Stomach smooth muscle (tissue), 2 donors: ENCODE data around the gene JPH3.

ENCODE experiments used
- H3K27ac ChIP-seq: one replicate; pipeline ENCODE4 v1.7.0; 2013; ENCODE audit warnings: mild to moderate bottlenecking, low read length, inconsistent platforms
- H3K27me3 ChIP-seq, 2 donors: one replicate each; pipeline ENCODE4 v1.7.0; 2013; ENCODE audit warnings: low read length in 2 of 2; ENCODE audit not compliant: insufficient read depth in 2 of 2, control insufficient read depth in 1 of 2
- H3K36me3 ChIP-seq, 2 donors: one replicate each; pipeline ENCODE4 v1.7.0; 2013; ENCODE audit warnings: low read length in 2 of 2; ENCODE audit not compliant: control insufficient read depth in 2 of 2, insufficient read depth in 2 of 2
- H3K4me1 ChIP-seq: one replicate; pipeline ENCODE4 v1.7.0; 2013; ENCODE audit warnings: low read length; ENCODE audit not compliant: control insufficient read depth, insufficient read depth
- H3K4me3 ChIP-seq, 2 donors: one replicate each; pipeline ENCODE4 v1.7.0; 2013; ENCODE audit warnings: low read length in 2 of 2
- H3K9ac ChIP-seq, 2 donors: one replicate each; pipeline ENCODE4 v1.7.0; 2013; ENCODE audit warnings: low read length in 2 of 2, mild to moderate bottlenecking in 1 of 2
- H3K9me3 ChIP-seq, 2 donors: one replicate each; pipeline ENCODE4 v1.7.0; 2013; ENCODE audit warnings: low read length in 2 of 2; ENCODE audit not compliant: control insufficient read depth in 2 of 2
- donor health status: healthy.
- donor health status: Pancreatic carcinoma.

The JPH3 gene

GRCh38 chr16:87562201-87562600 lies 40.1 kb upstream of the JPH3 start:
- Histone ChIP-seq H3K4me1 (no peaks in the 10 kb centered on the region), H3K9ac (no peak overlapping the region), H3K27ac (no peak overlapping the region), H3K4me3 (no peak overlapping the region), H3K36me3 (no peaks in the 10 kb centered on the region), H3K9me3 (no peaks in the 10 kb centered on the region), H3K27me3 (peaks cover 0 to 3% of the 10 kb centered on the region in 2 donors)

- Histone ChIP-seq H3K27ac (no peak overlapping the region), H3K9me3 (no peaks in the 10 kb centered on the region), H3K36me3 (no peaks in the 10 kb centered on the region), H3K27me3 (peaks cover 0 to 3% of the 10 kb centered on the region in 2 donors), H3K4me1 (no peaks in the 10 kb centered on the region), H3K9ac (no peak overlapping the region), H3K4me3 (no peak overlapping the region)
These were observed 39.3 kb upstream of the JPH3 start for GRCh38 chr16:87563022-87563421.

GRCh38 chr16:87563714-87564523 lies 38.4 kb upstream of the JPH3 start:
- Histone ChIP-seq H3K9ac (no peak overlapping the region), H3K4me1 (no peaks in the 10 kb centered on the region), H3K27ac (no peak overlapping the region), H3K27me3 (peaks cover 0 to 3% of the 10 kb centered on the region in 2 donors), H3K36me3 (no peaks in the 10 kb centered on the region), H3K4me3 (no peak overlapping the region), H3K9me3 (no peaks in the 10 kb centered on the region)

GRCh38 chr16:87564524-87564778 lies 37.9 kb upstream of the JPH3 start:
- H3K36me3 ChIP-seq, result no peaks in the 10 kb centered on the region
- peaks cover 0 to 3% of the 10 kb centered on the region in 2 donors for H3K27me3 ChIP-seq
- no peak overlapping the region for H3K4me3 ChIP-seq
- no peaks in the 10 kb centered on the region for H3K9me3 ChIP-seq
- H3K4me1 ChIP-seq, result no peaks in the 10 kb centered on the region
- no peak overlapping the region for H3K9ac ChIP-seq
- no peak overlapping the region for H3K27ac ChIP-seq

- no peak overlapping the region for H3K9ac ChIP-seq
- no peak overlapping the region for H3K4me3 ChIP-seq
- H3K27ac ChIP-seq, result no peak overlapping the region
- no peaks in the 10 kb centered on the region for H3K9me3 ChIP-seq
- H3K27me3 ChIP-seq, result no peaks in the 10 kb centered on the region
- peaks cover 19% of the 10 kb centered on the region for H3K4me1 ChIP-seq
- no peaks in the 10 kb centered on the region for H3K36me3 ChIP-seq
These were observed 32.4 kb upstream of the JPH3 start for GRCh38 chr16:87569601-87570571.

- Histone ChIP-seq H3K4me3 (no peak overlapping the region), H3K9me3 (no peaks in the 10 kb centered on the region), H3K9ac (no peak overlapping the region), H3K27ac (peak overlapping the region; percentile 46), H3K36me3 (no peaks in the 10 kb centered on the region), H3K4me1 (peaks cover 19% of the 10 kb centered on the region), H3K27me3 (no peaks in the 10 kb centered on the region)
These were observed 31.8 kb upstream of the JPH3 start for GRCh38 chr16:87570572-87570937.

- Histone ChIP-seq H3K27ac (peak overlapping the region; percentile 46), H3K4me1 (peaks cover 19% of the 10 kb centered on the region), H3K9me3 (no peaks in the 10 kb centered on the region), H3K36me3 (no peaks in the 10 kb centered on the region), H3K9ac (no peak overlapping the region), H3K4me3 (no peak overlapping the region), H3K27me3 (no peaks in the 10 kb centered on the region)
These were observed 31.1 kb upstream of the JPH3 start for GRCh38 chr16:87570938-87571867.

GRCh38 chr16:87571868-87572244 lies 30.5 kb upstream of the JPH3 start:
- Histone ChIP-seq H3K4me3 (no peak overlapping the region), H3K27ac (peak overlapping the region; percentile 46), H3K9me3 (no peaks in the 10 kb centered on the region), H3K27me3 (no peaks in the 10 kb centered on the region), H3K9ac (no peak overlapping the region), H3K4me1 (peaks cover 19% of the 10 kb centered on the region), H3K36me3 (no peaks in the 10 kb centered on the region)

- no peak overlapping the region for H3K27ac ChIP-seq
- H3K4me1 ChIP-seq, result peaks cover 19% of the 10 kb centered on the region
- H3K4me3 ChIP-seq, result no peak overlapping the region
- H3K9ac ChIP-seq, result no peak overlapping the region
- no peaks in the 10 kb centered on the region for H3K36me3 ChIP-seq
- no peaks in the 10 kb centered on the region for H3K9me3 ChIP-seq
- no peaks in the 10 kb centered on the region for H3K27me3 ChIP-seq
These were observed 29.3 kb upstream of the JPH3 start for GRCh38 chr16:87572959-87573358.

- Histone ChIP-seq H3K4me1 (peaks cover 19% of the 10 kb centered on the region), H3K9me3 (no peaks in the 10 kb centered on the region), H3K27me3 (no peaks in the 10 kb centered on the region), H3K4me3 (no peak overlapping the region), H3K27ac (no peak overlapping the region), H3K9ac (no peak overlapping the region), H3K36me3 (no peaks in the 10 kb centered on the region)
These were observed 27.1 kb upstream of the JPH3 start for GRCh38 chr16:87575027-87575804.
